Upper lobe of left lung (tissue), 4 donors: ENCODE measurements around the gene PDE1C.

ENCODE experiments used
- EP300 ChIP-seq, 4 donors: sonication (generic); formaldehyde crosslinking; IDR thresholded peaks; one replicate each; pipeline ENCODE4 v1.5.1; 2017; ENCODE audit warnings: antibody characterized with exemption in 4 of 4, control low read depth in 2 of 4
- POLR2A ChIP-seq, 4 donors: fragments of 450-650 bp; IDR thresholded peaks; one replicate each; pipeline ENCODE4 v1.5.1; 2016 to 2017; ENCODE audit warnings: antibody characterized with exemption in 4 of 4, mild to moderate bottlenecking in 2 of 4
- POLR2AphosphoS5 ChIP-seq, 2 donors: sonication (generic); formaldehyde crosslinking; IDR thresholded peaks; one replicate each; pipeline ENCODE4 v1.5.1; 2017; ENCODE audit warnings: antibody characterized with exemption in 2 of 2
- TF ChIP-seq, protein P1 (sequence below), 6 experiments: fragments of 450-650 bp in 4 of 6; fragments of 200-600 bp in 2 of 6; sonication (generic) in 2 of 6; IDR thresholded peaks; one replicate each; pipeline ENCODE4 v1.5.1; 2016 to 2019; ENCODE audit warnings: antibody characterized with exemption in 6 of 6

- TF ChIP-seq, protein P1, sequence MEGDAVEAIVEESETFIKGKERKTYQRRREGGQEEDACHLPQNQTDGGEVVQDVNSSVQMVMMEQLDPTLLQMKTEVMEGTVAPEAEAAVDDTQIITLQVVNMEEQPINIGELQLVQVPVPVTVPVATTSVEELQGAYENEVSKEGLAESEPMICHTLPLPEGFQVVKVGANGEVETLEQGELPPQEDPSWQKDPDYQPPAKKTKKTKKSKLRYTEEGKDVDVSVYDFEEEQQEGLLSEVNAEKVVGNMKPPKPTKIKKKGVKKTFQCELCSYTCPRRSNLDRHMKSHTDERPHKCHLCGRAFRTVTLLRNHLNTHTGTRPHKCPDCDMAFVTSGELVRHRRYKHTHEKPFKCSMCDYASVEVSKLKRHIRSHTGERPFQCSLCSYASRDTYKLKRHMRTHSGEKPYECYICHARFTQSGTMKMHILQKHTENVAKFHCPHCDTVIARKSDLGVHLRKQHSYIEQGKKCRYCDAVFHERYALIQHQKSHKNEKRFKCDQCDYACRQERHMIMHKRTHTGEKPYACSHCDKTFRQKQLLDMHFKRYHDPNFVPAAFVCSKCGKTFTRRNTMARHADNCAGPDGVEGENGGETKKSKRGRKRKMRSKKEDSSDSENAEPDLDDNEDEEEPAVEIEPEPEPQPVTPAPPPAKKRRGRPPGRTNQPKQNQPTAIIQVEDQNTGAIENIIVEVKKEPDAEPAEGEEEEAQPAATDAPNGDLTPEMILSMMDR (IDR thresholded peaks at IDR 0.05), result no peak
- no peak for TF ChIP-seq POLR2AphosphoS5 (IDR thresholded peaks at IDR 0.05)
- no peak for TF ChIP-seq POLR2A (IDR thresholded peaks at IDR 0.05)
- no peak for TF ChIP-seq EP300 (IDR thresholded peaks at IDR 0.05)
Measured at GRCh38 chr7:32072397-32072796, 2.2 kb upstream of the PDE1C start.
